GM18526 (cell line): Measurements from ENCODE around the gene PTPRM.

Source experiments
- POLR2A ChIP-seq: IDR thresholded peaks from 3 replicates; pipeline ENCODE4 v1.6.1; 2011; ENCODE audit not compliant: insufficient read length; ENCODE audit errors: extremely low read depth

PTPRM gene

DNA sequence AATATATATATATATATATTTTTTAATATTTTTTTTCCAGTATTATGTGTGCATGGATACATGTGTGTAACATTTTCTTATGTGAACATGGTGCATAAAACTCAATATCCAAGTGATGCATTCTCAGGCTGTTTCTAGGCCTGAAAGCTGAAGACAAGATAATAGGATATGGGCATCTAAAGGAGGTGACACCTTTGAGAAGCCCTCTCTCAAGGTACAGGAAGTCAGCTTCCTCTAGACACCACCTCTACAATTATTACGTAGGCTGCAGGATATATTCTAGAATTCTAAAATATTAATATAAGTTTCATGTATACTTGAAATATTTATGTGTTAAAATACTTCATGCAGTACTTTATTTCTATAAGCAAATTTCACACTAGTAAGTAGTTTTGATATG lies 327.5 kb downstream of the PTPRM start:
- TF ChIP-seq POLR2A = no peak

DNA sequence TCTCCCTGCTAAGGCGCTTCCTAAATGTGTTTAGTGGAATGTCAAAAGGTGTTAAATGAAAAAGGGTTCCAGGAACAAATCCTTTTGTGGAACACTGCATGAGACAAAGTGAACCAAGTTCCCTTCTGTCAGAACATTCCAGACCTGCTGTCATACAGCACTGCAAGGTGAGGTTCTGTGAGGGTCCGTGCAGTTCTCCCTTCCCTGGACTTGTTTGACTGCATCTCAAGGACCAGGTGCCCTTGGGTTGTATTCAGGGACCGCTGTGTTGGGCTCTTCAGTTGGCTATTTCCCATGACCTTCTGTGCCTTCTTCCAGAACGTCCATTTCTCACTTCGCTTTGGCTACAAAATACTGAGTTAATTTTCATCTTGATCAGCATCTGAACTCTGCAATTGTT lies 328.2 kb downstream of the PTPRM start:
- no peak for TF ChIP-seq POLR2A

GRCh38 chr18:7896161-7896560 lies 329.0 kb downstream of the PTPRM start:
- TF ChIP-seq POLR2A = no peak

GRCh38 chr18:7896805-7897518 lies 329.8 kb downstream of the PTPRM start:
- no peak for TF ChIP-seq POLR2A

GRCh38 chr18:7898181-7898580 lies 331.1 kb downstream of the PTPRM start:
- TF ChIP-seq POLR2A = no peak

GRCh38 chr18:7899078-7899477 lies 332.0 kb downstream of the PTPRM start:
- no peak for TF ChIP-seq POLR2A

DNA sequence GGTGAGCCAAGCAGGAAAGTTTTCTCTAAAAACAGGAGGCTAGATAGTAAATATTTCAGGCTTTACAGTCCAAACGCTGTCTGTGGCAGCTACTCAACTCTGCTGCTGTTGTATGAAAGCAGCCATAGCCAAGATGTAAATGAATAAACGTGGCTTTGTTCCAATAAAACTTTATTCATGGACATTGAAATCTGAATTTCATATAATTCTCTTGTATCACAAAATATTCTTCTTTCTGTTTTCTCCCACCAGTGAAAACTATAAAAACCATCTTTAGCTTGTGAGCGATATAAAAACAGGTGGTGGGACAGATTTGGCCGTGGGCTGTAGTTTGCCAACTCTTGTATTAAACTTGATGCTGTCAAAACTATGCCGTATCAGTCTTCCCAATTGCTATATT lies 333.0 kb downstream of the PTPRM start:
- no peak for TF ChIP-seq POLR2A

DNA sequence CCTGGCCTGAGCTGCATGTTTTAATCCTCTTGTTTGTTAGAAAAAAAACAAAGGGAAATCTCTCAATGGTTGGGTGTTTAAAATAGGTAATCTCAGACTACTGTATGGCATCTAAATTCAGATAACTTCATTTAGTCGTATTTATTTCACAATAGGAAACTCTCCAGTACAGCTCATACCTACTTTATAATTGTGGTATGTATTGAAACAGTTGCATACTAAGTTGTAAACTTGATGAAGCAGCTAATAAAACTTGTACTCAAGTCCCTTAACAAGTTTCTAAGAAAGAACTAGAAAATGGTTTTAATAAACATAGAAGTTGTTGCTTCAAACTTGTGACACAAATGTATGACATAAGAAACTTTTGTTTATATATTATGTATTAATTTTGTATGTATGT lies 334.5 kb downstream of the PTPRM start:
- TF ChIP-seq POLR2A = no peak

- TF ChIP-seq POLR2A = no peak
Observed at GRCh38 chr18:7902399-7902839, 335.3 kb downstream of the PTPRM start.

- TF ChIP-seq POLR2A = no peak
Observed at GRCh38 chr18:7904529-7904928, 337.4 kb downstream of the PTPRM start.

GRCh38 chr18:7908681-7909299 lies 341.7 kb downstream of the PTPRM start:
- TF ChIP-seq POLR2A = no peak

- TF ChIP-seq POLR2A = no peak
Observed at GRCh38 chr18:7914834-7915670, 347.9 kb downstream of the PTPRM start.

DNA sequence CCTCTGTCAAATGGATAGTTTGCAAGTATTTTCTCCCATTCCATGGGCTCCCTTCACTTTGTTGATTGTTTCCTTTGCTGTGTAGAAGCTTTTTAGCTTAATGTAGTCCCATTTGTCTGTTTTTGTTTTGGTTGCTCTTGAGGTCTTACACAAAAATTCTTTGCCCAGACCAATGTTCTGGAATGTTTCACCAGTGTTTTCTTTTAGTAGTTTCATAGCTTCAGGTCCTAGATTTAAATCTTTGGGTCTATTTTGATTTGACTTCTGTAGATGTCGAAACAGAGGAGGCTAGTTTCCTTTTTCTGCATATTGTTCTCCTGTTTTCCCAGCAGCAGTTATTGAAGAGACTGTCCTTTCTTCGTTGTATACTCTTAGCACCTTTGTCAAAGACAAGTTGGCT lies 351.6 kb downstream of the PTPRM start:
- no peak for TF ChIP-seq POLR2A

- TF ChIP-seq POLR2A = no peak
Observed at GRCh38 chr18:7919565-7919964, 352.4 kb downstream of the PTPRM start.

GRCh38 chr18:7921938-7922587 lies 354.9 kb downstream of the PTPRM start:
- no peak for TF ChIP-seq POLR2A

- no peak for TF ChIP-seq POLR2A
Observed at GRCh38 chr18:7923105-7923504, 356.0 kb downstream of the PTPRM start.

GRCh38 chr18:7924616-7925015 lies 357.5 kb downstream of the PTPRM start:
- no peak for TF ChIP-seq POLR2A
